ENCODE measurements around the gene STK11IP.

STK11IP gene

DNA sequence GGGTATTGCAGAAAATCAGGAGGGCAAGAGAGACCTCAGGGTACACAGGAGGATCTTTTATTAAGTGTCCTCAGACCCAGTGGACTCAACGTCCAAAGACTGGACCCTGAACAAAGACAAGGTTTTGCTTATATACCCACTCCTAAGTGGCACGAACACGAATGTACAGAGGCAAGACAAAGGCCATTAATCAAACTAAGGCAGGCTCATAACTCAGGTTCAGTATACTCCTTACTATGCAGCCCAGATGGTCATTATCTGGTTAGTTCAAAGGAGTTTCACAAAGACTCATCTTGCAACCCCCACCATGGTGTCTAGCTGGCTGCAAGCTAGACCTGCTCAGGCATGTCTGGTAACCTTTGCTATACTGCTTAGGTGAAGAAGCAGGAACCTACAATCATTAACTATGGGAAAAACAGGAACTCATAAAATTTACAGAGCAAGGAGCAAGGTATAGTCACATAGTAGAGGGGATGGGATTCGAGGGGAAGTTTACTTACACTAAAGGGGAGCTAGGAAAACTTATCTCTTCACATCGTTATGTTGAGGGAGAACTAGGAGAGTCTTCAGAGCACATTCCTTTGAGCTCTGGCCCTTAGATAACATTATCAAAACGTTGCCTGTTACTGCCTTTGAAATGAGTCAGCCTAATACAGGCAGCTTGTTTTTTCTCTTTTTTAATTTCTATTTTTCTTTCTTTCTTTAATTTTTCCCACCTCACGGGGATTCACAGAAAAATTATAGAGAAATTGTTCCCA lies 63.7 kb downstream of the STK11IP start:
- no peak for DNase-seq

- DNase-seq: no peak
These were observed 64.3 kb downstream of the STK11IP start for GRCh38 chr2:219661955-219662395.

DNA sequence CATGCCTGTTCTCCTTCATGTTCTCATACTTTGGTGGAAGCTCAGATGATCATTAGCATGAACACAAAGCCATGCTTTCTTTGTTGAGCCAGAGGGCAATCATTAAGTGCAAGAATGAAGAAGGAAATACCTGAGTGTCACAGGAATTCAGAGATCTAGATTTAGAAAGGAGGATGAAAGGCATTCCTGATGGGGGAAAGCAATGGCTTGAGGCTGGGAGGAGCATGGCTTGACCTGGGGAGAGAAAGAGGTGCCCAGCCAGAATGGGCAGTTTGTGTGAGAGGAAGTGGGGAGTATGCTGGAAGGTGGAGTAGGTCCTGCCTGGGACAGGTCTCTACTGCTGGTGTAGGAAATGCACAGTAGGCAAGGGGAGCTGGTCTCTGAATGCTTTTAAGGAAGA lies 64.9 kb downstream of the STK11IP start:
- no peak for DNase-seq

DNA sequence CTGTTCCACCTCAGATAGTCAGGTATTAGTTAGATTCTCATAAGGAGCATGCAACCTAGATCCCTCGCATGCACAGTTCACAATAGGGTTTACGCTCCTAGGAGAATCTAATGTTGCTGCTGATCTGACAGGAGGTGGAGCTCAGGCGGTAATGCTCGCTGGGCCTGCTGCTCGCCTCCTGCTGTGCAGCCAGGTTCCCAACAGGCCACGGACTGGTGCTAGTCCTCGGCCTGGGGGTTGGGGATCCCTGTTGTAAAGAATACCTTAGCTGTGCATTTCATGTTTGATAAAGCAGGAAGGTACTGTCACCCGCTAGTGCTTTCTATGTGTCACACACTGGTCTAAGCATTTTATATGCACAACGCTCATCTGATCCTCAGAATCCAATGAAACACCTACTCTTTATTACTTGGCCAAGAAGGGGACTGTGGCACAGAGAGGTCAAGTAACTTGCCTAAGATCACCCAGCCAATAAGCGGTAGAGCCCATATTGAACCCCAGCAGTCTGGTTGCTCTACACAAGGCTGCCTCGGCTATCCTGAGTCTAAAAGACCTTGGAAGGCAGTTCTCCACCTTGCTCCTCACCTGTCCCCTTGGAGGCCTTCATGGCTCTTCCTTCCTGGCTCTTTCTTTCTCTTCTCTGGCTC lies 65.6 kb downstream of the STK11IP start:
- DNase-seq: no peak

GRCh38 chr2:219664041-219664440 lies 66.4 kb downstream of the STK11IP start:
- DNase-seq: no peak

DNA sequence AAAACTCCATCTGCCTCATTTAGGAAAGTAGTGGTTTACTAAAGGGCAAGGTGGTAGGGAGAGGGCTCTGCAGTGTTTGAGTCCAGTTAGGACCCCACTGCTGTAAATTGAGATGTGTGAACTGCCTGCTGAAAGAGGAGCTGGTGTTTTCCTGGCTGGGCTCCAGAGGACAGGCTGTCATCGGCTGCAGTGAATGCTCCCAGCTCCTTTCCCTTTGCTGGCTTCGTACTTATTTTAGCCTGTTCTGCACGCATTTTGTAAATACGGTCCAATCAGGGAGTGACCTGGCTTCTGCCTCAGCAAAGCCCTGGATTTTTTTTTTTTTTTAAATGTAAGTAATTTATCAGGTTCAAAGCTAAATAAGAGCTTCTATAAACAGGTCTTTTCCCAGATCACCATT lies 67.3 kb downstream of the STK11IP start:
- DNase-seq: no peak

- no peak for DNase-seq
These were observed 68.3 kb downstream of the STK11IP start for GRCh38 chr2:219665926-219666325.

Measured in stimulated activated CD4-positive, alpha-beta T cell treated with anti-CD3 and anti-CD28 coated beads, Interleukin-15, amount 100 ng/mL, for 24 hours (primary cell).